Liver (tissue), 3 donors: ENCODE results near the gene SUMO1.
"Not testable (repeated sequence)": the region's sequence is repeated elsewhere in the genome, so short reads cannot be mapped to it uniquely, and the experiment has no call there.

Experiments
- JUND ChIP-seq, 2 donors: IDR thresholded peaks; 2 replicates each; pipeline ENCODE4 v1.6.1; 2016; ENCODE audit warnings: antibody characterized with exemption in 2 of 2
- RAD21 ChIP-seq, 2 donors: IDR thresholded peaks; 2 replicates each; pipeline ENCODE4 v1.6.1; 2016; ENCODE audit warnings: antibody characterized with exemption in 2 of 2, mild to moderate bottlenecking in 2 of 2
- RXRA ChIP-seq, 2 donors: IDR thresholded peaks; 2 replicates each; pipeline ENCODE4 v1.6.1; 2017 to 2018; ENCODE audit warnings: antibody characterized with exemption in 2 of 2, mild to moderate bottlenecking in 1 of 2
- SP1 ChIP-seq: IDR thresholded peaks from 2 replicates; pipeline ENCODE4 v1.6.1; 2018; ENCODE audit warnings: antibody characterized with exemption, mild to moderate bottlenecking
- YY1 ChIP-seq: IDR thresholded peaks from 2 replicates; pipeline ENCODE4 v1.6.1; 2016; ENCODE audit warnings: antibody characterized with exemption, mild to moderate bottlenecking
- TF ChIP-seq, protein P1 (sequence below): fragments of 150-350 bp; IDR thresholded peaks from 2 replicates; pipeline ENCODE4 v1.5.1; 2017; ENCODE audit warnings: improper control_type of control experiment, low read depth, low read length; ENCODE audit not compliant: missing input control
- TF ChIP-seq, protein P2 (sequence below): IDR thresholded peaks from 2 replicates; pipeline ENCODE4 v1.6.1; 2016; ENCODE audit warnings: antibody characterized with exemption, mild to moderate bottlenecking
- TF ChIP-seq, protein P3 (sequence below): IDR thresholded peaks from 2 replicates; pipeline ENCODE4 v1.6.1; 2016; ENCODE audit warnings: antibody characterized with exemption
- TF ChIP-seq, protein P4 (sequence below): IDR thresholded peaks from 2 replicates; pipeline ENCODE4 v1.6.1; 2016; ENCODE audit warnings: antibody characterized with exemption
- TF ChIP-seq, protein P5 (sequence below): IDR thresholded peaks from 2 replicates; pipeline ENCODE4 v1.6.1; 2016; ENCODE audit warnings: antibody characterized with exemption
- donor health status: healthy.
- donor health status: healthy.

DNA sequence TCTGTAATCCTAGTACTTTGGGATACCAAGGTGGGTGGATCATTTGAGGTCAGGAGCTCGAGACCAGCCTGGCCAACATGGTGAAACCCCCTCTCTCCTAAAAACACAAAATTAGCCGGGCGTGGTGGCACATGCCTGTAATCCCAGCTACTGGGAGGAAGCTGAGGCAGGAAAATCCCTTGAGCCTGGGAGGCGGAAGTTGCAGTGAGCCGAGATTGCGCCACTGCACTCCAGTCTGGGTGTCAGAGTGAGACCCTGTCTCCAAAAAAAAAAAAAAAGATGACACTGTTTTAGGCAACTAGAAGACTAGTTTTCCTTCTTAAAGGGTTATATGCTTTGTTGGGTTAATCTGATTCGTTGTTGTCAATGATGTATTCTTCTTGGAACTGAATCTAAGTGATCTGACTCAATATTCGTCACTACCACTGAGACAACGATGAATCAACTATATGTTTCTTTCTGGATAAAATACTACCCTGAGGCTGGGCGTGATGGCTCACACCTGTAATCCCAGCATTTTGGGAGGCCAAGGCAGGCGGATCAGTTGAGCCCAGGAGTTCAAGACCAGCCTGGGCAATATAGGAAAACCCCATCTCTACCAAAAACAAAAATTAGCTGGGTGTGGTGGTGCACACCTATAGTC is 37.8 kb upstream of the SUMO1 start:
- TF ChIP-seq, protein P1, sequence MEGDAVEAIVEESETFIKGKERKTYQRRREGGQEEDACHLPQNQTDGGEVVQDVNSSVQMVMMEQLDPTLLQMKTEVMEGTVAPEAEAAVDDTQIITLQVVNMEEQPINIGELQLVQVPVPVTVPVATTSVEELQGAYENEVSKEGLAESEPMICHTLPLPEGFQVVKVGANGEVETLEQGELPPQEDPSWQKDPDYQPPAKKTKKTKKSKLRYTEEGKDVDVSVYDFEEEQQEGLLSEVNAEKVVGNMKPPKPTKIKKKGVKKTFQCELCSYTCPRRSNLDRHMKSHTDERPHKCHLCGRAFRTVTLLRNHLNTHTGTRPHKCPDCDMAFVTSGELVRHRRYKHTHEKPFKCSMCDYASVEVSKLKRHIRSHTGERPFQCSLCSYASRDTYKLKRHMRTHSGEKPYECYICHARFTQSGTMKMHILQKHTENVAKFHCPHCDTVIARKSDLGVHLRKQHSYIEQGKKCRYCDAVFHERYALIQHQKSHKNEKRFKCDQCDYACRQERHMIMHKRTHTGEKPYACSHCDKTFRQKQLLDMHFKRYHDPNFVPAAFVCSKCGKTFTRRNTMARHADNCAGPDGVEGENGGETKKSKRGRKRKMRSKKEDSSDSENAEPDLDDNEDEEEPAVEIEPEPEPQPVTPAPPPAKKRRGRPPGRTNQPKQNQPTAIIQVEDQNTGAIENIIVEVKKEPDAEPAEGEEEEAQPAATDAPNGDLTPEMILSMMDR: not testable (repeated sequence)
- not testable (repeated sequence) for TF ChIP-seq RAD21 (IDR thresholded peaks at IDR 0.05); RXRA (IDR thresholded peaks at IDR 0.05); YY1; SP1; JUND (IDR thresholded peaks at IDR 0.05)
- TF ChIP-seq, protein P2, sequence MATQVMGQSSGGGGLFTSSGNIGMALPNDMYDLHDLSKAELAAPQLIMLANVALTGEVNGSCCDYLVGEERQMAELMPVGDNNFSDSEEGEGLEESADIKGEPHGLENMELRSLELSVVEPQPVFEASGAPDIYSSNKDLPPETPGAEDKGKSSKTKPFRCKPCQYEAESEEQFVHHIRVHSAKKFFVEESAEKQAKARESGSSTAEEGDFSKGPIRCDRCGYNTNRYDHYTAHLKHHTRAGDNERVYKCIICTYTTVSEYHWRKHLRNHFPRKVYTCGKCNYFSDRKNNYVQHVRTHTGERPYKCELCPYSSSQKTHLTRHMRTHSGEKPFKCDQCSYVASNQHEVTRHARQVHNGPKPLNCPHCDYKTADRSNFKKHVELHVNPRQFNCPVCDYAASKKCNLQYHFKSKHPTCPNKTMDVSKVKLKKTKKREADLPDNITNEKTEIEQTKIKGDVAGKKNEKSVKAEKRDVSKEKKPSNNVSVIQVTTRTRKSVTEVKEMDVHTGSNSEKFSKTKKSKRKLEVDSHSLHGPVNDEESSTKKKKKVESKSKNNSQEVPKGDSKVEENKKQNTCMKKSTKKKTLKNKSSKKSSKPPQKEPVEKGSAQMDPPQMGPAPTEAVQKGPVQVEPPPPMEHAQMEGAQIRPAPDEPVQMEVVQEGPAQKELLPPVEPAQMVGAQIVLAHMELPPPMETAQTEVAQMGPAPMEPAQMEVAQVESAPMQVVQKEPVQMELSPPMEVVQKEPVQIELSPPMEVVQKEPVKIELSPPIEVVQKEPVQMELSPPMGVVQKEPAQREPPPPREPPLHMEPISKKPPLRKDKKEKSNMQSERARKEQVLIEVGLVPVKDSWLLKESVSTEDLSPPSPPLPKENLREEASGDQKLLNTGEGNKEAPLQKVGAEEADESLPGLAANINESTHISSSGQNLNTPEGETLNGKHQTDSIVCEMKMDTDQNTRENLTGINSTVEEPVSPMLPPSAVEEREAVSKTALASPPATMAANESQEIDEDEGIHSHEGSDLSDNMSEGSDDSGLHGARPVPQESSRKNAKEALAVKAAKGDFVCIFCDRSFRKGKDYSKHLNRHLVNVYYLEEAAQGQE: not testable (repeated sequence)
- TF ChIP-seq, protein P3, sequence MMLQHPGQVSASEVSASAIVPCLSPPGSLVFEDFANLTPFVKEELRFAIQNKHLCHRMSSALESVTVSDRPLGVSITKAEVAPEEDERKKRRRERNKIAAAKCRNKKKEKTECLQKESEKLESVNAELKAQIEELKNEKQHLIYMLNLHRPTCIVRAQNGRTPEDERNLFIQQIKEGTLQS: not testable (repeated sequence)
- TF ChIP-seq, protein P4, sequence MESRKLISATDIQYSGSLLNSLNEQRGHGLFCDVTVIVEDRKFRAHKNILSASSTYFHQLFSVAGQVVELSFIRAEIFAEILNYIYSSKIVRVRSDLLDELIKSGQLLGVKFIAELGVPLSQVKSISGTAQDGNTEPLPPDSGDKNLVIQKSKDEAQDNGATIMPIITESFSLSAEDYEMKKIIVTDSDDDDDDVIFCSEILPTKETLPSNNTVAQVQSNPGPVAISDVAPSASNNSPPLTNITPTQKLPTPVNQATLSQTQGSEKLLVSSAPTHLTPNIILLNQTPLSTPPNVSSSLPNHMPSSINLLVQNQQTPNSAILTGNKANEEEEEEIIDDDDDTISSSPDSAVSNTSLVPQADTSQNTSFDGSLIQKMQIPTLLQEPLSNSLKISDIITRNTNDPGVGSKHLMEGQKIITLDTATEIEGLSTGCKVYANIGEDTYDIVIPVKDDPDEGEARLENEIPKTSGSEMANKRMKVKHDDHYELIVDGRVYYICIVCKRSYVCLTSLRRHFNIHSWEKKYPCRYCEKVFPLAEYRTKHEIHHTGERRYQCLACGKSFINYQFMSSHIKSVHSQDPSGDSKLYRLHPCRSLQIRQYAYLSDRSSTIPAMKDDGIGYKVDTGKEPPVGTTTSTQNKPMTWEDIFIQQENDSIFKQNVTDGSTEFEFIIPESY: not testable (repeated sequence)
- TF ChIP-seq, protein P5, sequence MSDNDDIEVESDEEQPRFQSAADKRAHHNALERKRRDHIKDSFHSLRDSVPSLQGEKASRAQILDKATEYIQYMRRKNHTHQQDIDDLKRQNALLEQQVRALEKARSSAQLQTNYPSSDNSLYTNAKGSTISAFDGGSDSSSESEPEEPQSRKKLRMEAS: not testable (repeated sequence)
